ENCODE measurements around the gene LAMA4.

DNA sequence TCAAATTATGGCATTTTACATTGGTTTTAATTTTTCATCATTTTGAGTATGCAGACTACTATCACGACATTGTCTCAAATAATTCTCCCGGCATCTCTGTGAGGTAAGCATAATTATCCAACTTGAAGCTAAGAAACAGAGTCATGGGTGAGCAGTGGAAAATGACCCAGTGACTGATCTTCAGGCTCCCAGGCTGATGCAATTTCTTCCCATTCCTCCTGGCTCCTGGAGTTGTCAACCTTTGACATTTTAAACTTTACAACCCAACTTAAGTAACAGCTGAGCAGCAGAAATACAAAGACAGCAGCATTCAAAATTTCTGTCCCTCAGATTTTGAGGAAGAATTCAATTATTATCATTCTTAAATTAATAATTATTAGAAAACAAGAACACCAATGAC is 13.7 kb upstream of the LAMA4 start:
- no peak for TF ChIP-seq SUZ12 (IDR thresholded peaks at IDR 0.05)
- TF ChIP-seq ARNT (IDR thresholded peaks at IDR 0.05) = no peak
- TF ChIP-seq FOXK2 (IDR thresholded peaks at IDR 0.05) = no peak
- no peak for TF ChIP-seq CTBP1 (IDR thresholded peaks at IDR 0.05; ENCODE audit: borderline replicate concordance)
- no peak for TF ChIP-seq FOXA1 (IDR thresholded peaks at IDR 0.05)
- no peak for TF ChIP-seq SP1 (IDR thresholded peaks at IDR 0.05)
- TF ChIP-seq BHLHE40 (IDR thresholded peaks at IDR 0.05; ENCODE audit: borderline replicate concordance) = no peak
- no peak for TF ChIP-seq ELF4 (IDR thresholded peaks at IDR 0.05)
- TF ChIP-seq FOXM1 (IDR thresholded peaks at IDR 0.05; ENCODE audit: borderline replicate concordance) = no peak
- TF ChIP-seq HDGF (IDR thresholded peaks at IDR 0.05; ENCODE audit: borderline replicate concordance) = no peak
- TF ChIP-seq PKNOX1 (IDR thresholded peaks at IDR 0.05) = no peak
- no peak for TF ChIP-seq NFRKB (IDR thresholded peaks at IDR 0.05)
- TF ChIP-seq TARDBP (IDR thresholded peaks at IDR 0.05) = no peak
- no peak for TF ChIP-seq L3MBTL2 (conservative IDR thresholded peaks at IDR 0.05)

Measured in HEK293T (cell line).